HEK293 (cell line): ENCODE data around the gene GAK.

ENCODE experiments used
- CTCF ChIA-PET: fragments of 350-600 bp; formaldehyde crosslinking; extraction: SDS; loops from one replicate; lab custom pipeline; 2021; ENCODE audit warnings: antibody characterized with exemption; lab: Yijun Ruan, JAX
- POLR2A ChIA-PET: fragments of 300-600 bp; formaldehyde crosslinking; extraction: SDS; loops from one replicate; lab custom pipeline; 2020; ENCODE audit warnings: antibody characterized with exemption, inconsistent platforms; lab: Yijun Ruan, JAX
- H3K27ac ChIP-seq: fragments of 200-500 bp; sonication (Bioruptor generic); 2 replicates; pipeline ENCODE4 v1.5.1; 2014; ENCODE audit warnings: low read depth, low read length, control low read depth, inconsistent platforms; ENCODE audit errors: extremely low read depth
- H3K36me3 ChIP-seq, 2 experiments: fragments of 200-500 bp in 1 of 2; sonication (Bioruptor generic) in 1 of 2; 1 replicate in 1 of 2; 2 replicates in 1 of 2; pipeline ENCODE4 v1.5.1; 2014 to 2017; ENCODE audit warnings: inconsistent platforms in 2 of 2, low read length in 2 of 2; ENCODE audit not compliant: control insufficient read depth in 2 of 2, insufficient read depth in 1 of 2
- H3K4me1 ChIP-seq: fragments of 200-500 bp; sonication (Bioruptor generic); 2 replicates; pipeline ENCODE4 v1.5.1; 2014; ENCODE audit warnings: mild to moderate bottlenecking, low read length, inconsistent platforms; ENCODE audit not compliant: control insufficient read depth, insufficient read depth
- H3K4me3 ChIP-seq: 2 replicates; pipeline ENCODE4 v1.5.1; 2011; ENCODE audit warnings: low read depth, mild to moderate bottlenecking, control low read depth, low read length, moderate library complexity
- H3K9me3 ChIP-seq: fragments of 200-500 bp; sonication (Bioruptor generic); 2 replicates; pipeline ENCODE4 v1.5.1; 2014; ENCODE audit warnings: low read depth, low read length, inconsistent platforms; ENCODE audit not compliant: control insufficient read depth, insufficient read depth
- BCL11B ChIP-seq: fragments of 450-650 bp; formaldehyde crosslinking; IDR thresholded peaks from 2 replicates; pipeline ENCODE4 v1.5.1; 2016; ENCODE audit warnings: low read depth, missing biosample characterization, missing genetic modification characterization
- GLIS1 ChIP-seq: fragments of 450-650 bp; formaldehyde crosslinking; IDR thresholded peaks from 2 replicates; pipeline ENCODE4 v1.5.1; 2016; ENCODE audit warnings: missing biosample characterization, missing genetic modification characterization
- GLIS2 ChIP-seq: fragments of 450-650 bp; formaldehyde crosslinking; IDR thresholded peaks from 2 replicates; pipeline ENCODE4 v1.5.1; 2016; ENCODE audit warnings: missing biosample characterization, missing genetic modification characterization
- KLF10 ChIP-seq: fragments of 450-650 bp; IDR thresholded peaks from 2 replicates; pipeline ENCODE4 v1.5.1; 2018; ENCODE audit warnings: missing biosample characterization, mild to moderate bottlenecking, missing genetic modification characterization
- ZBTB1 ChIP-seq: fragments of 450-650 bp; formaldehyde crosslinking; IDR thresholded peaks from 2 replicates; pipeline ENCODE4 v1.5.1; 2016; ENCODE audit warnings: missing biosample characterization, missing genetic modification characterization
- ZIC2 ChIP-seq: fragments of 450-650 bp; formaldehyde crosslinking; IDR thresholded peaks from 2 replicates; pipeline ENCODE4 v1.5.1; 2016; ENCODE audit warnings: missing biosample characterization, missing genetic modification characterization
- ZNF521 ChIP-seq: fragments of 450-650 bp; formaldehyde crosslinking; IDR thresholded peaks from 2 replicates; pipeline ENCODE4 v1.5.1; 2017; ENCODE audit warnings: missing biosample characterization, mild to moderate bottlenecking, missing genetic modification characterization
- ZNF654 ChIP-seq: fragments of 450-650 bp; formaldehyde crosslinking; IDR thresholded peaks from 2 replicates; pipeline ENCODE4 v1.5.1; 2016; ENCODE audit warnings: low read depth, missing biosample characterization, missing genetic modification characterization
- TF ChIP-seq, protein P1 (sequence below): fragments of 450-650 bp; formaldehyde crosslinking; IDR thresholded peaks from 2 replicates; pipeline ENCODE4 v1.5.1; 2016; ENCODE audit warnings: missing biosample characterization, missing genetic modification characterization
- TF ChIP-seq, protein P2 (sequence below): fragments of 450-650 bp; formaldehyde crosslinking; IDR thresholded peaks from 2 replicates; pipeline ENCODE4 v1.5.1; 2016; ENCODE audit warnings: missing biosample characterization, missing genetic modification characterization
- TF ChIP-seq, protein P3 (sequence below): fragments of 450-650 bp; formaldehyde crosslinking; IDR thresholded peaks from 2 replicates; pipeline ENCODE4 v1.5.1; 2017; ENCODE audit warnings: missing biosample characterization, missing genetic modification characterization

GAK gene

DNA sequence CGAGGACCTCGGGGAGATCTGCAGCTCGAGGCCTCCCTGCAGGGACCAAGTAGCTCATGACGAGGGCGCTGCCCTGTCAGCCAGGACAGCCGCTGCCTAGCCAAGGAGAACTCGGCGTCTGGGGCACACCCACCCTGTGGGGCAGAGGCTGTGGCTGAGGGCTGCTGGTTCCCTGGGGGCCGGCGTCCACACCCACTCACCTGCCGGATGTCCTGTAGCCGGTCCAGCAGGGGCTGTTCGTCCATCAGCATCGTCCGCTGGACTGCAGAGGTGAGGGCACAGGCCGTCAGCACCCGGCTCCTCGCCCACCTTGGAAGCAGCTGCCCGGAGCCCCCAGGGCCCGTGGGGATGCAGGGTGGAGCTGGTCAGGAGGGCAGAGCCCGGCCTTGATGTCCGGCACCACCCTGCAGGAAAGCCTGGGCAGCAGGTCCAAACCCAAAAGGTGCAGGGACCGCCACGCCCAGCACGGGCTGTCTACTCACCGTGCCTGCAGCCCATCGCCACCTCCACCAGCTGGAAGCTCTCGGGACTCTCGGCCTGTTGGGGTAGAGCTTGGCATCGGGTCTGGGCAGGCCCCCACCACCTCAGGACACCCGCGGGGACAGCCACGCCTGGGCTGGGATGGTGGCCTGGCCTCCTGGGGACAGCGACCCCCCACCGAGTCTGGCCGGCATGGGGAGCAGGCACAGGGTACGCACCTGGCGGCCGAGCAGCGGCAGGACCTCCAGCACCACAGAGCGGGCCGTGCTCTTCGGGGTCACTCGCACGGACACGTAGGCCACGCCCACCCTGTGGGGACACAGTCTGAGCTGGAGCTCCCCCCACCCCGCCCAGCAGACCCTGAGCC is 34.4 kb upstream of the GAK start:
- TF ChIP-seq, protein P1, sequence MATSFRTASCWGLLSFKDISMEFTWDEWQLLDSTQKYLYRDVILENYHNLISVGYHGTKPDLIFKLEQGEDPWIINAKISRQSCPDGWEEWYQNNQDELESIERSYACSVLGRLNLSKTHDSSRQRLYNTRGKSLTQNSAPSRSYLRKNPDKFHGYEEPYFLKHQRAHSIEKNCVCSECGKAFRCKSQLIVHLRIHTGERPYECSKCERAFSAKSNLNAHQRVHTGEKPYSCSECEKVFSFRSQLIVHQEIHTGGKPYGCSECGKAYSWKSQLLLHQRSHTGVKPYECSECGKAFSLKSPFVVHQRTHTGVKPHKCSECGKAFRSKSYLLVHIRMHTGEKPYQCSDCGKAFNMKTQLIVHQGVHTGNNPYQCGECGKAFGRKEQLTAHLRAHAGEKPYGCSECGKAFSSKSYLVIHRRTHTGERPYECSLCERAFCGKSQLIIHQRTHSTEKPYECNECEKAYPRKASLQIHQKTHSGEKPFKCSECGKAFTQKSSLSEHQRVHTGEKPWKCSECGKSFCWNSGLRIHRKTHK (tag by site-specific recombination): no peak
- TF ChIP-seq GLIS2 (tag by site-specific recombination) (peak; percentile 48), GLIS1 (tag by site-specific recombination) (peak; percentile 60), BCL11B (peak; percentile 7; the same call in 1 of the 2 replicates), ZNF654 (tag by site-specific recombination) (no peak)
- TF ChIP-seq, protein P2, sequence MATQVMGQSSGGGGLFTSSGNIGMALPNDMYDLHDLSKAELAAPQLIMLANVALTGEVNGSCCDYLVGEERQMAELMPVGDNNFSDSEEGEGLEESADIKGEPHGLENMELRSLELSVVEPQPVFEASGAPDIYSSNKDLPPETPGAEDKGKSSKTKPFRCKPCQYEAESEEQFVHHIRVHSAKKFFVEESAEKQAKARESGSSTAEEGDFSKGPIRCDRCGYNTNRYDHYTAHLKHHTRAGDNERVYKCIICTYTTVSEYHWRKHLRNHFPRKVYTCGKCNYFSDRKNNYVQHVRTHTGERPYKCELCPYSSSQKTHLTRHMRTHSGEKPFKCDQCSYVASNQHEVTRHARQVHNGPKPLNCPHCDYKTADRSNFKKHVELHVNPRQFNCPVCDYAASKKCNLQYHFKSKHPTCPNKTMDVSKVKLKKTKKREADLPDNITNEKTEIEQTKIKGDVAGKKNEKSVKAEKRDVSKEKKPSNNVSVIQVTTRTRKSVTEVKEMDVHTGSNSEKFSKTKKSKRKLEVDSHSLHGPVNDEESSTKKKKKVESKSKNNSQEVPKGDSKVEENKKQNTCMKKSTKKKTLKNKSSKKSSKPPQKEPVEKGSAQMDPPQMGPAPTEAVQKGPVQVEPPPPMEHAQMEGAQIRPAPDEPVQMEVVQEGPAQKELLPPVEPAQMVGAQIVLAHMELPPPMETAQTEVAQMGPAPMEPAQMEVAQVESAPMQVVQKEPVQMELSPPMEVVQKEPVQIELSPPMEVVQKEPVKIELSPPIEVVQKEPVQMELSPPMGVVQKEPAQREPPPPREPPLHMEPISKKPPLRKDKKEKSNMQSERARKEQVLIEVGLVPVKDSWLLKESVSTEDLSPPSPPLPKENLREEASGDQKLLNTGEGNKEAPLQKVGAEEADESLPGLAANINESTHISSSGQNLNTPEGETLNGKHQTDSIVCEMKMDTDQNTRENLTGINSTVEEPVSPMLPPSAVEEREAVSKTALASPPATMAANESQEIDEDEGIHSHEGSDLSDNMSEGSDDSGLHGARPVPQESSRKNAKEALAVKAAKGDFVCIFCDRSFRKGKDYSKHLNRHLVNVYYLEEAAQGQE (tag by site-specific recombination): no peak
- POLR2A ChIA-PET: no interaction called here
- CTCF ChIA-PET: no interaction called here
- Histone ChIP-seq H3K36me3 (peaks cover 0 to 51% of the 10 kb centered on the region in 2 experiments; a peak in 1 of 3 replicates), H3K9me3 (no peaks in the 10 kb centered on the region), H3K27ac (no peak overlapping the region), H3K4me1 (no peaks in the 10 kb centered on the region), H3K4me3 (no peak overlapping the region)

DNA sequence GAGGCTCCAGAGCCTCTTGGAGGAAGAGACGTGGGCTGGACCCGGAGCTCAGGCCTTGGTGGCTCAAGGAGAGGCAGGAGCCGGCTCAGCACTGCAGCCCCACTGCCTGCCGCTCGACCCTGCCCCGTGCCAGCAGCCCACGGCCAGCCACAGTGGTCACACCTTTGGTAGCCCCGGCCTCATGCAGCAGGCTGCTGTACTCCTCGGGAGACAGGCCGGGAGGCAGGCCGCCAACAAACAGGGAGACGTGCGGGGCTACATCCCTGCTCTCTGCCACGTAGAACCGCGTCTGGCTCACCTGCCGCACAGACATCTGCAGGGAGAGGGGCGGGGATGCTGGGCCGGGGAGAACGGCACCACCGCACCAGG is 33.6 kb upstream of the GAK start:
- TF ChIP-seq ZBTB1 (tag by site-specific recombination): no peak
- TF ChIP-seq, protein P3, sequence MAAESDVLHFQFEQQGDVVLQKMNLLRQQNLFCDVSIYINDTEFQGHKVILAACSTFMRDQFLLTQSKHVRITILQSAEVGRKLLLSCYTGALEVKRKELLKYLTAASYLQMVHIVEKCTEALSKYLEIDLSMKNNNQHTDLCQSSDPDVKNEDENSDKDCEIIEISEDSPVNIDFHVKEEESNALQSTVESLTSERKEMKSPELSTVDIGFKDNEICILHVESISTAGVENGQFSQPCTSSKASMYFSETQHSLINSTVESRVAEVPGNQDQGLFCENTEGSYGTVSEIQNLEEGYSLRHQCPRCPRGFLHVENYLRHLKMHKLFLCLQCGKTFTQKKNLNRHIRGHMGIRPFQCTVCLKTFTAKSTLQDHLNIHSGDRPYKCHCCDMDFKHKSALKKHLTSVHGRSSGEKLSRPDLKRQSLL (tag by site-specific recombination): 0 out of 2 replicates have a peak, but pooled peaks have one; percentile 20
- no peak for TF ChIP-seq ZNF521 (tag by site-specific recombination)
- TF ChIP-seq, all 188 proteins: peak for 1
- Histone ChIP-seq H3K4me1 (no peaks in the 10 kb centered on the region), H3K27ac (no peak overlapping the region), H3K9me3 (no peaks in the 10 kb centered on the region), H3K36me3 (peaks cover 0 to 56% of the 10 kb centered on the region in 2 experiments; a peak in 1 of 3 replicates), H3K4me3 (no peak overlapping the region)
- POLR2A ChIA-PET: no interaction called here
- CTCF ChIA-PET: no interaction called here

DNA sequence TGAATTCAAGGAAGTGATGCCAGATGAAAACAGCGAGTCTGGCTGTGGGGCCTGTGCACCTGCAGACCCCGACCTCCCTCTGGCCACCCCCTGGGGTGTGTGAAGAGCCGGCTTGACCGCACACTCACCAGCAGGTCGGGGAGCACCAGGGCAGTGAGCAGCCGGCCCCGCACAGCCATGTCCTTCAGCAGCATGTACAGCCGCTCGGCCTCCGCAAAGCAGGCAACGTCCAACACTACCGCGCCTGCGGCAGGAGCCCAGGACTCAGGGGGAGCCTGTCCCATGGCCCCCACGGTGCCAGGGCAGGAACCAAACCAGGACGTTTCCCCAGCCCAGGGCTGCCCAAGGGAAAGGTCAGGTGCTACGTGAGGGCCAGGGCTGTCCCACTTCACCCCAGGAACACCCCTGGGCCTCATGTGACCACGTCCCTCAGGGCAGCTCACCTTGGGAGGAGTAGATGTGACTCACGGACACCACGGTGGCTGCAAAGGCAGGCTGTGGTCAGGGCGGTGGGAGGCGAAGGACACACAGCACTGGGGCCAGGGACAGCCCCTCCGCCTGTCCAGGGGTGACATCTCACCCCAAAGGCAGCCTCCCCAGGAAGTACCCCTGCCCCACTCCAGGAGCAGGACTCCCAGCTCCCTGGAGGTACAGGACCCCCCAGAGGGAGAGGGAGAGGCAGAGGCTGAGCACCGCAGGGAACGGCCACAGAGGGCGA is 33.1 kb upstream of the GAK start:
- POLR2A ChIA-PET: no interaction called here
- H3K36me3 ChIP-seq: peaks cover 0 to 61% of the 10 kb centered on the region in 2 experiments; a peak in 1 of 3 replicates

More for the DNA sequence above, 33.1 kb upstream of the GAK start:
- CTCF ChIA-PET: no interaction called here
- TF ChIP-seq ZIC2: peak; percentile 49
- no peak for TF ChIP-seq KLF10
- peak; percentile 23; the same call in 1 of the 2 replicates for TF ChIP-seq GLIS2 (tag by site-specific recombination)
- 0 out of 2 replicates have a peak, but pooled peaks have one; percentile 16 for TF ChIP-seq GLIS1 (tag by site-specific recombination)
- Histone ChIP-seq H3K4me1 (no peaks in the 10 kb centered on the region), H3K4me3 (no peak overlapping the region), H3K27ac (no peak overlapping the region), H3K9me3 (no peaks in the 10 kb centered on the region)
